PC-9 (cell line): ENCODE measurements around the gene DMAC2. TPM values are rescaled to one million over a fixed set of nuclear protein-coding genes. Genes with fewer than 3 reads are reported as not detected.

Source experiments
- BruUV-seq: library from RNA; stranded (reverse); fragments of 400-500 nt; replicated peaks from 2 replicates; lab custom pipeline; 2021; lab: Mats Ljungman, UMichigan
- CTCF ChIA-PET: fragments of 300-600 bp; sonication (Branson Sonifier 250); formaldehyde crosslinking; loops from one replicate; lab custom pipeline; 2022; ENCODE audit warnings: antibody characterized with exemption; lab: Charles Lee
- POLR2A ChIA-PET: fragments of 300-600 bp; sonication (Branson Sonifier 250); formaldehyde crosslinking; loops from one replicate; lab custom pipeline; 2022; ENCODE audit warnings: antibody characterized with exemption; ENCODE audit not compliant: unreplicated experiment; lab: Charles Lee
- DNase-seq, 2 experiments: peaks; one replicate each; pipeline versions ENCODE4 v3.0.0 to v3.0.0-alpha.2; 2015 to 2022; ENCODE audit warnings: mixed read lengths in 1 of 2
- H2AFZ ChIP-seq: fragments of 200-600 bp; sonication (generic); 2 replicates; pipeline ENCODE4 v1.8.1; 2017; ENCODE audit warnings: antibody characterized with exemption
- H3F3A ChIP-seq: fragments of 200-600 bp; sonication (generic); 2 replicates; pipeline ENCODE4 v1.8.1; 2017; ENCODE audit warnings: antibody characterized with exemption, mild to moderate bottlenecking, low read depth; ENCODE audit not compliant: insufficient read depth
- H3K27ac ChIP-seq: fragments of 200-600 bp; sonication (generic); 2 replicates; pipeline ENCODE4 v1.6.1; 2016; ENCODE audit warnings: mixed run types
- H3K27me3 ChIP-seq: fragments of 200-600 bp; sonication (generic); 2 replicates; pipeline ENCODE4 v1.6.1; 2016; ENCODE audit warnings: low read depth, mixed run types; ENCODE audit not compliant: insufficient read depth
- H3K36me3 ChIP-seq: fragments of 200-600 bp; sonication (generic); 2 replicates; pipeline ENCODE4 v1.6.1; 2016; ENCODE audit warnings: low read depth, mixed run types
- H3K4me1 ChIP-seq: fragments of 200-600 bp; sonication (generic); replicated peaks from 2 replicates; pipeline ENCODE4 v1.6.1; 2016; ENCODE audit warnings: mixed run types; ENCODE audit not compliant: insufficient read depth
- H3K4me2 ChIP-seq: fragments of 200-600 bp; sonication (generic); 2 replicates; pipeline ENCODE4 v1.6.1; 2017; ENCODE audit warnings: mixed run types
- H3K4me3 ChIP-seq: fragments of 200-600 bp; sonication (generic); 2 replicates; pipeline ENCODE4 v1.6.1; 2016; ENCODE audit warnings: mixed run types
- H3K79me2 ChIP-seq: fragments of 200-600 bp; sonication (generic); 2 replicates; pipeline ENCODE4 v1.6.1; 2017; ENCODE audit warnings: low read depth, mixed run types
- H3K9me2 ChIP-seq: fragments of 200-600 bp; sonication (generic); 2 replicates; pipeline ENCODE4 v1.8.1; 2017; ENCODE audit warnings: mild to moderate bottlenecking; ENCODE audit not compliant: insufficient read depth
- H3K9me3 ChIP-seq: fragments of 200-600 bp; sonication (generic); 2 replicates; pipeline ENCODE4 v1.8.1; 2016; ENCODE audit warnings: low read depth; ENCODE audit not compliant: insufficient read depth
- H4K20me1 ChIP-seq: fragments of 200-600 bp; sonication (generic); 2 replicates; pipeline ENCODE4 v1.8.1; 2017; ENCODE audit not compliant: insufficient read depth
- CTCF ChIP-seq: fragments of 200-600 bp; sonication (generic); conservative IDR thresholded peaks from 2 replicates; pipeline ENCODE4 v1.6.1; 2017; ENCODE audit warnings: mixed run types, antibody characterized with exemption, mild to moderate bottlenecking, moderate library complexity
- EZH2 ChIP-seq: fragments of 200-600 bp; sonication (generic); IDR thresholded peaks from 2 replicates; pipeline ENCODE4 v1.8.0; 2017; ENCODE audit warnings: antibody characterized with exemption, low read depth
- intact Hi-C: fragments of 100-400 bp; cut with micrococcal nuclease; formaldehyde crosslinking; loops from one replicate; pipeline ENCODE4 v1.10.0; 2022; ENCODE audit not compliant: unreplicated experiment
- total RNA-seq: library from RNA; stranded (reverse); gene quantifications from 2 replicates; pipeline ENCODE4 v1.2.3, GENCODE V29; 2021

The DMAC2 gene
- total RNA-seq, 1 experiment from 2014 or later = 38.6 TPM

GRCh38 chr19:41421973-41422372, 17.7 kb downstream of the DMAC2 start:
- Histone ChIP-seq H3K9me2 (no peaks in the 10 kb centered on the region), H3K27me3 (no peaks in the 10 kb centered on the region), H3K36me3 (0 out of 2 replicates have a peak, but pooled peaks cover 2% of the 10 kb centered on the region), H3K4me1 (no peaks in the 10 kb centered on the region), H3F3A (no peaks in the 10 kb centered on the region), H3K4me2 (no peak overlapping the region), H3K9me3 (no peaks in the 10 kb centered on the region), H2AFZ (no peak overlapping the region), H3K4me3 (no peak overlapping the region), H4K20me1 (no peaks in the 10 kb centered on the region), H3K79me2 (no peaks in the 10 kb centered on the region), H3K27ac (no peak overlapping the region)
- TF ChIP-seq CTCF (no peak), EZH2 (no peak)
- DNase-seq = no peak
- intact Hi-C loops = no loop called here
- CTCF ChIA-PET = no interaction called here
- POLR2A ChIA-PET = no interaction called here
- no TSS peak for BruUV-seq

- Histone ChIP-seq H3K36me3 (0 out of 2 replicates have a peak, but pooled peaks cover 2% of the 10 kb centered on the region), H3K27ac (no peak overlapping the region), H3F3A (no peaks in the 10 kb centered on the region), H3K4me2 (no peak overlapping the region), H2AFZ (no peak overlapping the region), H3K9me3 (no peaks in the 10 kb centered on the region), H3K4me3 (no peak overlapping the region), H3K9me2 (no peaks in the 10 kb centered on the region), H3K27me3 (no peaks in the 10 kb centered on the region), H3K4me1 (no peaks in the 10 kb centered on the region), H3K79me2 (no peaks in the 10 kb centered on the region), H4K20me1 (no peaks in the 10 kb centered on the region)
- no peak for DNase-seq
- ChIA-PET CTCF (no interaction called here), POLR2A (interaction anchor here (0.7 kb wide), 1 partner anchor 15 kb away, joined by 3 read pairs; no protein-coding TSS in a partner anchor)
- BruUV-seq = no TSS peak
- intact Hi-C loops = no loop called here
- TF ChIP-seq CTCF (no peak), EZH2 (no peak)
These were observed 18.4 kb downstream of the DMAC2 start for GRCh38 chr19:41421314-41421713.

GRCh38 chr19:41420101-41420880, 19.4 kb downstream of the DMAC2 start:
- no peaks in the 10 kb centered on the region for H3K9me3 ChIP-seq
- ChIA-PET POLR2A (no interaction called here), CTCF (no interaction called here)
- TF ChIP-seq EZH2 = no peak
- TF ChIP-seq CTCF = no peak
- no peak overlapping the region for H3K4me3 ChIP-seq
- no peaks in the 10 kb centered on the region for H3K79me2 ChIP-seq
- no peaks in the 10 kb centered on the region for H4K20me1 ChIP-seq
- intact Hi-C loops = no loop called here
- H3K9me2 ChIP-seq = no peaks in the 10 kb centered on the region
- no peak overlapping the region for H3K4me2 ChIP-seq
- no peak overlapping the region for H3K27ac ChIP-seq
- no peak overlapping the region for H2AFZ ChIP-seq
- DNase-seq = no peak
- H3K4me1 ChIP-seq = no peaks in the 10 kb centered on the region
- H3K36me3 ChIP-seq = 0 out of 2 replicates have a peak, but pooled peaks cover 2% of the 10 kb centered on the region
- no peaks in the 10 kb centered on the region for H3F3A ChIP-seq
- no TSS peak for BruUV-seq
- no peaks in the 10 kb centered on the region for H3K27me3 ChIP-seq
